GM23338 (cell line): ENCODE results near the gene UQCC2. TPM values are rescaled to one million over a fixed set of nuclear protein-coding genes. Genes with fewer than 3 reads are reported as not detected.

Source experiments
- ATAC-seq: fragments of 200-7000 bp; cut with Tn5 transposase; 3 replicates; pipeline ENCODE4 v1.9.1; 2020
- DNase-seq: peaks from one replicate; pipeline ENCODE4 v3.0.0-alpha.2; 2015; ENCODE audit warnings: low spot score
- H2AFZ ChIP-seq: fragments of 200-600 bp; sonication (generic); 2 replicates; pipeline ENCODE4 v1.8.0; 2016; ENCODE audit warnings: antibody characterized with exemption, mild to moderate bottlenecking, moderate library complexity
- H3F3A ChIP-seq: fragments of 200-600 bp; sonication (generic); replicated peaks from 2 replicates; pipeline ENCODE4 v1.8.0; 2017; ENCODE audit warnings: antibody characterized with exemption, mixed run types, low read depth
- H3K27ac ChIP-seq: fragments of 200-600 bp; sonication (generic); 2 replicates; pipeline ENCODE4 v1.6.1; 2016; ENCODE audit warnings: low read depth
- H3K27me3 ChIP-seq: fragments of 200-600 bp; sonication (generic); 2 replicates; pipeline ENCODE4 v1.8.0; 2016; ENCODE audit warnings: mild to moderate bottlenecking, mixed run types, moderate library complexity; ENCODE audit not compliant: insufficient read depth
- H3K36me3 ChIP-seq: fragments of 200-600 bp; sonication (generic); 2 replicates; pipeline ENCODE4 v1.8.0; 2016; ENCODE audit warnings: mild to moderate bottlenecking; ENCODE audit not compliant: insufficient read depth
- H3K4me1 ChIP-seq: fragments of 200-600 bp; sonication (generic); 2 replicates; pipeline ENCODE4 v1.8.0; 2016; ENCODE audit warnings: mild to moderate bottlenecking, moderate library complexity; ENCODE audit not compliant: insufficient read depth
- H3K4me2 ChIP-seq: fragments of 200-600 bp; sonication (generic); 2 replicates; pipeline ENCODE4 v1.7.1; 2017; ENCODE audit warnings: mixed run types
- H3K4me3 ChIP-seq: fragments of 200-600 bp; sonication (generic); 2 replicates; pipeline ENCODE4 v1.6.1; 2016; ENCODE audit warnings: mixed run types
- H3K79me2 ChIP-seq: fragments of 200-600 bp; sonication (generic); replicated peaks from 2 replicates; pipeline ENCODE4 v1.8.0; 2017; ENCODE audit warnings: mild to moderate bottlenecking; ENCODE audit not compliant: insufficient read depth
- H3K9me2 ChIP-seq: fragments of 200-600 bp; sonication (generic); 2 replicates; pipeline ENCODE4 v1.8.0; 2017; ENCODE audit not compliant: insufficient read depth
- H4K20me1 ChIP-seq: fragments of 200-600 bp; sonication (generic); replicated peaks from 2 replicates; pipeline ENCODE4 v1.8.0; 2017; ENCODE audit warnings: mild to moderate bottlenecking; ENCODE audit not compliant: insufficient read depth
- H3K27ac Mint-ChIP-seq: 2 replicates; pipeline ENCODE4 v1.8.0; 2020; ENCODE audit warnings: inconsistent platforms, mild to moderate bottlenecking, moderate library complexity, mixed read lengths
- H3K27me3 Mint-ChIP-seq: 3 replicates; pipeline ENCODE4 v1.8.0; 2022; ENCODE audit warnings: low read depth, mild to moderate bottlenecking, moderate library complexity, mixed read lengths, inconsistent platforms; ENCODE audit not compliant: insufficient read depth, poor library complexity
- H3K36me3 Mint-ChIP-seq: 3 replicates; pipeline ENCODE4 v1.8.0; 2021; ENCODE audit warnings: low read depth, mild to moderate bottlenecking, inconsistent platforms, moderate library complexity, mixed read lengths
- H3K4me1 Mint-ChIP-seq: 3 replicates; pipeline ENCODE4 v1.8.0; 2020; ENCODE audit warnings: mild to moderate bottlenecking, inconsistent platforms, mixed read lengths
- H3K4me3 Mint-ChIP-seq: 3 replicates; pipeline ENCODE4 v1.8.0; 2021; ENCODE audit warnings: moderate library complexity, mild to moderate bottlenecking, inconsistent platforms, mixed read lengths
- H3K9me3 Mint-ChIP-seq: 3 replicates; pipeline ENCODE4 v1.8.0; 2020; ENCODE audit warnings: moderate library complexity, mild to moderate bottlenecking, inconsistent platforms, mixed read lengths
- CREB1 ChIP-seq: fragments of 250-450 bp; sonication (Bioruptor Pico); IDR thresholded peaks from 2 replicates; pipeline ENCODE4 v1.5.0; 2020; ENCODE audit warnings: low read depth, mild to moderate bottlenecking, moderate library complexity
- CTCF ChIP-seq, 2 experiments: fragments of 200-600 bp in 1 of 2; sonication (generic) in 1 of 2; conservative IDR thresholded peaks; 2 replicates each; pipeline versions ENCODE4 v1.5.1 to v1.6.1; 2016 to 2017; ENCODE audit warnings: antibody characterized with exemption in 2 of 2, low read depth in 2 of 2, mild to moderate bottlenecking in 2 of 2, moderate library complexity in 1 of 2
- ETS1 ChIP-seq: IDR thresholded peaks from 2 replicates; pipeline ENCODE4 v1.6.1; 2016; ENCODE audit warnings: antibody characterized with exemption
- EZH2phosphoT487 ChIP-seq: fragments of 200-600 bp; sonication (generic); IDR thresholded peaks from one replicate; pipeline ENCODE4 v1.8.1; 2018; ENCODE audit warnings: antibody characterized with exemption; ENCODE audit not compliant: unreplicated experiment
- JUNB ChIP-seq: IDR thresholded peaks from one replicate; pipeline ENCODE4 v1.6.1; 2016; ENCODE audit warnings: antibody characterized with exemption; ENCODE audit not compliant: unreplicated experiment
- NANOG ChIP-seq: IDR thresholded peaks from 2 replicates; pipeline ENCODE4 v1.6.1; 2016; ENCODE audit warnings: antibody characterized with exemption, borderline replicate concordance
- REST ChIP-seq: IDR thresholded peaks from one replicate; pipeline ENCODE4 v1.6.1; 2018; ENCODE audit warnings: antibody characterized with exemption; ENCODE audit not compliant: unreplicated experiment
- ZNF331 ChIP-seq: fragments of 250-450 bp; sonication (Bioruptor Pico); IDR thresholded peaks from 2 replicates; pipeline ENCODE4 v1.5.0; 2020; ENCODE audit warnings: low read depth, mild to moderate bottlenecking, moderate library complexity
- ZNF462 ChIP-seq: fragments of 250-450 bp; sonication (Bioruptor Pico); IDR thresholded peaks from 2 replicates; pipeline ENCODE4 v1.5.0; 2020; ENCODE audit warnings: mild to moderate bottlenecking, moderate library complexity
- polyA plus RNA-seq: library from polyadenylated mRNA; unstranded; fragments of >200 nt; fragmentation: Nextera tagmentation; extraction: Ambion mirVana; gene quantifications from 2 replicates; pipeline ENCODE4 v1.2.1, GENCODE V29; 2016
- total RNA-seq: library from RNA; depleted of rRNA; stranded (reverse); fragments of >200 nt; shearing (Covaris generic); gene quantifications from 2 replicates; pipeline ENCODE4 v1.2.3, GENCODE V29; 2014

The UQCC2 gene
- total and polyA plus RNA-seq, 2 experiments from 2014 or later: 48.9 to 379 TPM

GRCh38 chr6:33664506-33665057 lies 46.9 kb downstream of the UQCC2 start (continued):
- TF ChIP-seq ZNF462 (no peak), EZH2phosphoT487 (no peak), ETS1 (no peak)

- no peak overlapping the region for H2AFZ ChIP-seq
- H3K27me3 ChIP-seq: no peaks in the 10 kb centered on the region
- H3K4me3 ChIP-seq: no peak overlapping the region
- DNase-seq: no peak
- no peaks in the 10 kb centered on the region; the same call in 1 of the 2 replicates for H3K36me3 ChIP-seq
- H3K27ac ChIP-seq: no peak overlapping the region
- Mint-ChIP-seq H3K4me3 (no peak overlapping the region), H3K4me1 (no peaks in the 10 kb centered on the region), H3K27ac (no peak overlapping the region), H3K36me3 (peaks cover 16% of the 10 kb centered on the region), H3K9me3 (no peaks in the 10 kb centered on the region), H3K27me3 (peaks cover 8% of the 10 kb centered on the region)
- H3K9me2 ChIP-seq: no peaks in the 10 kb centered on the region
- no peak overlapping the region for H3K4me2 ChIP-seq
- no peaks in the 10 kb centered on the region for H3K79me2 ChIP-seq
- H3F3A ChIP-seq: no peaks in the 10 kb centered on the region
- ATAC-seq: no peak
- H4K20me1 ChIP-seq: no peaks in the 10 kb centered on the region
- no peaks in the 10 kb centered on the region for H3K4me1 ChIP-seq
- no peak for TF ChIP-seq CREB1 (CRISPR knock-in tag)
- no peak for TF ChIP-seq CTCF (conservative IDR thresholded peaks at IDR 0.05; ENCODE audit: low read depth in 2 of 2)
- no peak for TF ChIP-seq NANOG
- no peak for TF ChIP-seq EZH2phosphoT487
- no peak for TF ChIP-seq JUNB
- TF ChIP-seq ETS1: no peak
- TF ChIP-seq REST: no peak
- TF ChIP-seq ZNF331: no peak
These were observed 47.6 kb downstream of the UQCC2 start for GRCh38 chr6:33663727-33664449.
